SK-N-SH (cell line): Measurements from ENCODE around the gene FAM9B.

Experiments
- CHD2 ChIP-seq: fragments of 150-350 bp; IDR thresholded peaks from 2 replicates; pipeline ENCODE4 v1.6.1; 2018; ENCODE audit warnings: low read length; ENCODE audit not compliant: partially characterized antibody
- GABPA ChIP-seq: IDR thresholded peaks from 2 replicates; pipeline ENCODE4 v1.4.0; 2012; ENCODE audit warnings: low read depth, mild to moderate bottlenecking
- GATA2 ChIP-seq: sonication (generic); formaldehyde crosslinking; IDR thresholded peaks from 2 replicates; pipeline ENCODE4 v1.5.0; 2020; ENCODE audit warnings: mild to moderate bottlenecking, missing genetic modification reagents
- TAF1 ChIP-seq: IDR thresholded peaks from 2 replicates; pipeline ENCODE4 v1.6.1; 2012; ENCODE audit warnings: low read depth, mild to moderate bottlenecking, low read length, moderate library complexity, borderline replicate concordance
- YY1 ChIP-seq: IDR thresholded peaks from 2 replicates; pipeline ENCODE4 v1.4.0; 2012; ENCODE audit warnings: low read depth, mild to moderate bottlenecking
- TF ChIP-seq, protein P1 (sequence below): fragments of 200-600 bp; sonication (generic); IDR thresholded peaks from 2 replicates; pipeline ENCODE4 v1.6.1; 2017; ENCODE audit warnings: antibody characterized with exemption, mild to moderate bottlenecking, moderate library complexity
- TF ChIP-seq, protein P2 (sequence below): IDR thresholded peaks from 2 replicates; pipeline ENCODE4 v1.4.0; 2012; ENCODE audit warnings: low read depth, borderline replicate concordance
- TF ChIP-seq, protein P3 (sequence below): IDR thresholded peaks from 2 replicates; pipeline ENCODE4 v1.6.1; 2012; ENCODE audit warnings: mild to moderate bottlenecking, low read depth, low read length, moderate library complexity

DNA sequence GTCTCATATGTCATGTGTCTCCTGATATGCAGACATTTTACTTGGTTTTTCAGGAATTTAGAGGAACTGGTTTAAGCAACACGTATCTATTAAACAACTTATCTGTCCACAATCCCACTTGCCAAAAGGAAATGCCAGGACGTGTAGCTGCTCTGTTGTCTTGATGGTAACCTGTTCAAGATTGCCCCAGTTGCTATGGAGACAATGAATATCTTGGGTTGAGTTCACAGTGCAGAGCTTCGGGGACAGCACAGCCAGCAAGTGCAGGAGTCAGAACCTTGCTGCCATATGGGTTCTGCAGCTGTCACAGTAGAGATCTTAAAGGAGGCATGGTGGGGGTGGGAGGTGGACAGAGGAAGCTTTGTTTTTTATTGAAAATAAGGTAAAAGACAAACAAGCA is 28.7 kb upstream of the FAM9B start:
- TF ChIP-seq TAF1 = no peak
- TF ChIP-seq, protein P1, sequence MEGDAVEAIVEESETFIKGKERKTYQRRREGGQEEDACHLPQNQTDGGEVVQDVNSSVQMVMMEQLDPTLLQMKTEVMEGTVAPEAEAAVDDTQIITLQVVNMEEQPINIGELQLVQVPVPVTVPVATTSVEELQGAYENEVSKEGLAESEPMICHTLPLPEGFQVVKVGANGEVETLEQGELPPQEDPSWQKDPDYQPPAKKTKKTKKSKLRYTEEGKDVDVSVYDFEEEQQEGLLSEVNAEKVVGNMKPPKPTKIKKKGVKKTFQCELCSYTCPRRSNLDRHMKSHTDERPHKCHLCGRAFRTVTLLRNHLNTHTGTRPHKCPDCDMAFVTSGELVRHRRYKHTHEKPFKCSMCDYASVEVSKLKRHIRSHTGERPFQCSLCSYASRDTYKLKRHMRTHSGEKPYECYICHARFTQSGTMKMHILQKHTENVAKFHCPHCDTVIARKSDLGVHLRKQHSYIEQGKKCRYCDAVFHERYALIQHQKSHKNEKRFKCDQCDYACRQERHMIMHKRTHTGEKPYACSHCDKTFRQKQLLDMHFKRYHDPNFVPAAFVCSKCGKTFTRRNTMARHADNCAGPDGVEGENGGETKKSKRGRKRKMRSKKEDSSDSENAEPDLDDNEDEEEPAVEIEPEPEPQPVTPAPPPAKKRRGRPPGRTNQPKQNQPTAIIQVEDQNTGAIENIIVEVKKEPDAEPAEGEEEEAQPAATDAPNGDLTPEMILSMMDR = no peak
- no peak for TF ChIP-seq GATA2 (CRISPR knock-in tag)
- TF ChIP-seq, protein P2, sequence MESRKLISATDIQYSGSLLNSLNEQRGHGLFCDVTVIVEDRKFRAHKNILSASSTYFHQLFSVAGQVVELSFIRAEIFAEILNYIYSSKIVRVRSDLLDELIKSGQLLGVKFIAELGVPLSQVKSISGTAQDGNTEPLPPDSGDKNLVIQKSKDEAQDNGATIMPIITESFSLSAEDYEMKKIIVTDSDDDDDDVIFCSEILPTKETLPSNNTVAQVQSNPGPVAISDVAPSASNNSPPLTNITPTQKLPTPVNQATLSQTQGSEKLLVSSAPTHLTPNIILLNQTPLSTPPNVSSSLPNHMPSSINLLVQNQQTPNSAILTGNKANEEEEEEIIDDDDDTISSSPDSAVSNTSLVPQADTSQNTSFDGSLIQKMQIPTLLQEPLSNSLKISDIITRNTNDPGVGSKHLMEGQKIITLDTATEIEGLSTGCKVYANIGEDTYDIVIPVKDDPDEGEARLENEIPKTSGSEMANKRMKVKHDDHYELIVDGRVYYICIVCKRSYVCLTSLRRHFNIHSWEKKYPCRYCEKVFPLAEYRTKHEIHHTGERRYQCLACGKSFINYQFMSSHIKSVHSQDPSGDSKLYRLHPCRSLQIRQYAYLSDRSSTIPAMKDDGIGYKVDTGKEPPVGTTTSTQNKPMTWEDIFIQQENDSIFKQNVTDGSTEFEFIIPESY = no peak
- no peak for TF ChIP-seq CHD2
- no peak for TF ChIP-seq GABPA
- TF ChIP-seq YY1 = no peak
- TF ChIP-seq, protein P3, sequence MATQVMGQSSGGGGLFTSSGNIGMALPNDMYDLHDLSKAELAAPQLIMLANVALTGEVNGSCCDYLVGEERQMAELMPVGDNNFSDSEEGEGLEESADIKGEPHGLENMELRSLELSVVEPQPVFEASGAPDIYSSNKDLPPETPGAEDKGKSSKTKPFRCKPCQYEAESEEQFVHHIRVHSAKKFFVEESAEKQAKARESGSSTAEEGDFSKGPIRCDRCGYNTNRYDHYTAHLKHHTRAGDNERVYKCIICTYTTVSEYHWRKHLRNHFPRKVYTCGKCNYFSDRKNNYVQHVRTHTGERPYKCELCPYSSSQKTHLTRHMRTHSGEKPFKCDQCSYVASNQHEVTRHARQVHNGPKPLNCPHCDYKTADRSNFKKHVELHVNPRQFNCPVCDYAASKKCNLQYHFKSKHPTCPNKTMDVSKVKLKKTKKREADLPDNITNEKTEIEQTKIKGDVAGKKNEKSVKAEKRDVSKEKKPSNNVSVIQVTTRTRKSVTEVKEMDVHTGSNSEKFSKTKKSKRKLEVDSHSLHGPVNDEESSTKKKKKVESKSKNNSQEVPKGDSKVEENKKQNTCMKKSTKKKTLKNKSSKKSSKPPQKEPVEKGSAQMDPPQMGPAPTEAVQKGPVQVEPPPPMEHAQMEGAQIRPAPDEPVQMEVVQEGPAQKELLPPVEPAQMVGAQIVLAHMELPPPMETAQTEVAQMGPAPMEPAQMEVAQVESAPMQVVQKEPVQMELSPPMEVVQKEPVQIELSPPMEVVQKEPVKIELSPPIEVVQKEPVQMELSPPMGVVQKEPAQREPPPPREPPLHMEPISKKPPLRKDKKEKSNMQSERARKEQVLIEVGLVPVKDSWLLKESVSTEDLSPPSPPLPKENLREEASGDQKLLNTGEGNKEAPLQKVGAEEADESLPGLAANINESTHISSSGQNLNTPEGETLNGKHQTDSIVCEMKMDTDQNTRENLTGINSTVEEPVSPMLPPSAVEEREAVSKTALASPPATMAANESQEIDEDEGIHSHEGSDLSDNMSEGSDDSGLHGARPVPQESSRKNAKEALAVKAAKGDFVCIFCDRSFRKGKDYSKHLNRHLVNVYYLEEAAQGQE = no peak
